ENCODE measurements around the gene CBX7.

The CBX7 gene

DNA sequence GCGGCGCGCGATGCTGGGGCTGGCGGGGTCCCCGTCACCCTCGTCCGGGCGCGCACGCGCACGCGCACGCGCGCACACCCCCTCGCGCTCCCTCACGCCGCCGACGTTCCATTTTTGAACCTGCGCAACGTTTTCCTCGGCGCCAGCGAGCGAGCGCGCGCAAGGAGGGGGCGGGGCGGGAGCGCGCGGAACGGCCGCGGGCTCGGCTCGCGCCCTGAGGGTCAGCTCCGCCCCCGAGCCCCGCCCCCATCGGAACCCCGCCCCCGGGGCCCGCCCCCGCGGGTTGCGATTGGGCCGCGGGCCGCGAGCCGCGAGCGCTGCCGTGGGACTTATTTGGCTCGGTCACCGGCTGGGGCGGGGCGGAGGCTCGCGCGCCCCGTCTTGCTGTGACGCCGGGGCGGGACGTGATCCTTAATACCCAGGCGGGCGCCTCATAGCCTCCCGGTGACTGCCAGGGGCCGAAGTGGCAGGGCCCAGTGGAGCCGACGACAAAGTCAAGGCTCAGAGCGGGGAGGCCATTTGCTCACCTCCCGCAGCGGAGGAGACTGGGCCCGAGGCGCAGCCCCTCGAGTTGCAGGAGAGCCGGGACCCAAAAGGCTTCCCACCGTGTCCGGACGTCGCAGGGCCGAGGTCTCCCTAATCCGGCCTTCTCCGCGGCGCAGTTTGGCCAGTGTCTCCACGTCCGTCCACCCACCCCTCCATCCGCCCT, at the start of gene CBX7:
Gene CBX7 (minus strand): TSS at position 170 of the 709 bp plus-strand sequence. CDS start 236 bp downstream, outside the sequence.
- DNase-seq = peak; percentile 90

DNA sequence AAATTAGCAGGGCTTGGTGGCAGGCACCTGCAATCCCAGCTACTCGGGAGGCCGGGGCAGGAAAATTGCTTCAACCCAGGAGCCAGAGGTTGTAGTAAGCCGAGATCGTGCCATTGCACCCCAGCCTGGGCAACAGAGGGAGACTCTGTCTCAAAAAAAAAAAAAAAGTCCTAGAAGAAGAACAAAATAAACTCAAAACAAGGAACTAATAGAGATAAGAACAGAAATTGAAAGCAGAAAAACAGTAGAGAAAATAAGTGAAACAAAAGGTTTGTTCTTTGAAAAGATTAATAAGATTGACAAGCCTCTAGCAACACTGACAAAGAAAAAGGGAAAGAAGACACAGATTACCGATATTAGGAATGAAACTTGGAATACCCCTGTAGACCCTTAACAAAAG, 45.1 kb upstream of the CBX7 start:
- DNase-seq = no peak

DNA sequence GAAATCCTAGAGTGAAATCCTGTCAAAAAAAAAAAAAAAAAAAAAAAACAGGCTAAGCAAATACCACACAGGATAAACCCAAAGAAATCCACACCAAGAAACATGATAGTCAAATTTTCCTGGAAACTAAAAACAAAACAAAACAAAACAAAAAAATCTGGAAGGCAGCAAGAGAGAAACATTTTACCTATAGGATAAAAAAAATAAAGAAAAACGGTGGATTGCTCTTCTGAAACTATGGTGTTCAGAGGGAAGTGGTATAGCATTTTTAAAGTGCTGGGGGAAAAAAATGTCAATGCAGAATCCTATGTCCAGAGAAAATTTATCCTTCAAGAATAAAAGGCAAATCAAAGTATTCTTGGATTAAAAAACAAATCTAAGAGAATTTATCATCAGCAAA, 41.6 kb upstream of the CBX7 start:
- DNase-seq = no peak

DNA sequence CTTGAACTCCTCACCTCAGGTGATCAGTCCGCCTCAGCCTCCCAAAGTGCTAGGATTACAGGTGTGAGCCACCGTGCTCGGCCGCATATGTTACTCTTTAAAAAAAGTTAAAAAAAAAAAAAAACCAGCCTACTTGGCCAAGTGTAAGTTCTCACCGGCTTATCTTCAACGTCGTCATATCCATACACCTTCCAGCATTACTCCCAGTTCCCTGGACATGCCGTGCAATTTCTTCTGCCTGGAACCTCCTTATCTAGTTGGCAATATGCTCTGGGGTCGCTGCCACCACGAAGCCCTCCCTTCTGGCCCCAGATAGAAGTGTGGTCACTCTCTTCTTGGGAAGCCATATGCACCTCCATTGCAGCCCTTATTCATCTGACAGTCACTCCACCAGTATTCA, 36.3 kb upstream of the CBX7 start:
- DNase-seq = no peak

GRCh38 chr22:39185601-39186012, 33.1 kb upstream of the CBX7 start:
- DNase-seq = no peak

DNA sequence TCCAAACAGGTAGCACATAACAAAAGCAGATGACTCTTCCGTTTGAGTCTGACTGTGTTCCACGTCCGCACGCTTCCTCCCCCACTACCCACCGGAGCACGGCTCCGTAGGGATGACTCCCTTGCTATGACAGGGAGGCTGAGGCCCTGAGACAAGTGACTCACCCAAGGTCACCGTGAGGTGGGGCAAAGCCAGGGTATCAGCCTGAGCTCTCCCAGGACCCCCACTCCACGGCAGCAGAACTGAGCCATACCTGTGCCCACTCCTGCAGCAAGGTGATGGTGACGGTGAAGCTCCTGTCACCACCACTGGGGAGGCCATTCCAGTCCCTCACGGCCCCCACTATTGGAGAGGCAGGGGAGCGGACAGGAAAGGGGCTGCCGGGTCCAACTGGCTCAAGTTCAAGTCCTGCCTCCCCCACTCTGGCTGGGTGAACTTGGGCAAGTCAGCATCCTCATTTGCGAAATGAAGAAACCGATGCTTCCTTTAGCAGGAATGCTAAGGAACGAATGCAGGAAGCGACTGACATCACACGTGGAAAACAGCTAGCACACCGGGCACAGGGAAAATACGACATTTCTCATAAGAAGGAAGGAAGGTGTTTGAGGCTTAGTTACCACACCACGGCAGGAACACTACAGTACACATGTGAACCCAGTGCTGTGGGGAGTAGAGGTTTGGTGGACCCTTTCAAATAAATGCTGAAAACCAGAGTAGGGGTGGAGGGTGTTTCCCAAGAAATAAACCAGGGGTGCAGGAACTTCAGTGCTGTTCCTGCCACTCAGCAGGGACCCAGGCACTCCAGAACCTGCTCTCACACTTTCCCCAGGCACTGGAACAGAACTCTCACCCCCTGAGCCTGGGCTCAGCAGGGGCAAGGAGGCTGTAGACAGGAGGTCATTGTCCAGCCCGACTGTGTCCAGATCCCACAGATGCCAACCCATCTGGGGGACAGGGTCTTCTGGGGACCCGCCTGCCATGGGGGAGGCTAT, 32.4 kb upstream of the CBX7 start:
- no peak for DNase-seq

DNA sequence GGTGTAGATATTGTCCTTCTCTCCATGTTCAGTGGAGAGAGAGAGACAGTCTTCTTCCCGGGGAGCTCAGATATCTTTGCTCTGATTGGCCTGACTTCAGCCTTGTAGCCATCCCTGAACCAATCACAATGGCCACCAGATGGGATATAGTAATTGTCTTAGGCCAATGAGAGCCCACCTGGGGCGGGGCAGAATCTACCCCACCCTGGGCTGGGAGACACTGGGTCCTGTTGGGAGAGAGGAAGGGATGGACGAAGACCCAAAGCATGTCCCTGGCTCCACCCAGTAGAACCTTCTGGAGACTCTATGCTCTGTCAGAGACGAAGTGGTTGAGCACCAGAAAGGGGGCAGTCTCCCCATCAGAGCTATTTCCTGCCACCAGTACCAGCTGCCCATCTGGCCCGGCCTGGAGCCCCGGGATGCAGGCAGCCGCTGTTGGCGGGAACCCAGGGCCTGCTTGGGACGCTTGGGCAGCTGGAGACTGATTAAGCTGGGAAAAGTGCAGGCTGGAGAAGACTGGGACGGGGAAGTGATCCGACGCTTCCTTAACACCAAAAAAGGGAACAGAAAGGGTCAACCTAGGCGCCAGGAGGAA, 31.6 kb upstream of the CBX7 start:
- no peak for DNase-seq

DNA sequence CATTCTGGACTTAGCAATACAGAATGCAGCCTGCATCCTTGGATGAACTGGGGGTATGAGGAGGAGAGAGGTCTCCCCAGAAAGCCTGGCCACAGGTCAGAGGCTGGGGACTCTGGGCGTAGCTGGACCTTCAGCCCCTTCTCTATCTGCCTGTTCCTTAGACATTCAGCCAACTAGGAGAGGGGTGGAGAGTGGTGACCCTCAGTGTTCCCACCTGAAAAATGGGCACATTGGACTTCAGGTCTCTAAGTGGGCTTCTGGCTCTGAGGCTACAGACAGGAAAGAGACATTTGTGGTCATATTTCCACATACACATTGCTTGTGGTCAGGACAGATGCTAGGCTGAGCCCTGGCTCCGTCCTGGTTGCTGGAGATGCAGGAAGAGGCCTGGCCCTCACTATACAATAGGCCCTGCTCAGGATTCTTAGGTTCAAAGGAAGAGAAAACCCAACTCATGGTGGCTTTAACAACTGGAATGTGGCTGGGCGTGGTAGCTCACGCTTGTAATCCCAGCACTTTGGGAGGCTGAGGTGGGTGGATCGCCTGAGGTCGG, 30.1 kb upstream of the CBX7 start:
- no peak for DNase-seq

GRCh38 chr22:39181778-39182177, 29.3 kb upstream of the CBX7 start:
- no peak for DNase-seq

DNA sequence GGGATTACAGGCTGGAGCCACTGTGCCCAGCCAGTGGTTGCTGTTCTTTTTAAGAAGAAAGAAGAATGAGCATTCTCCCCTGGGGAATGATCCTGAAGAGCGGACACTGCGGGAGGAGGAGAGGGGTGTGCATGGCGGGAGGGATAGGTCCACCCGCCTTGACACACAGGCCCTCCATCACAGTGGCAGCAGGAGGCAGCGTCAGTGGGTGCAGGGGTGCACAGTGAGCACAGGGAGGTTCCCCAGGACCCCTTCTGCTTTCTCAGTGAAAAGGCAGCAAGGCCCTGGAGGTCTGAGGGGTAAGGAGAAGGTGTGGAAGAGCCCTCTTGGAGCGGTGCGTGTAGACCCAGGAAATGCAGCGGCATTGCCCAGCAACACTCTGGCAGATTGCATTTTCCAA, 28.9 kb upstream of the CBX7 start:
- no peak for DNase-seq

GRCh38 chr22:39179841-39180335, 27.4 kb upstream of the CBX7 start:
- peak; percentile 47 for DNase-seq

GRCh38 chr22:39179401-39179827, 26.9 kb upstream of the CBX7 start:
- no peak for DNase-seq

- no peak for DNase-seq
Measured at GRCh38 chr22:39178206-39179111, 26.0 kb upstream of the CBX7 start.

GRCh38 chr22:39177791-39178190, 25.3 kb upstream of the CBX7 start:
- DNase-seq = no peak

GRCh38 chr22:39177456-39177775, 24.9 kb upstream of the CBX7 start:
- DNase-seq = no peak

- no peak for DNase-seq
Measured at GRCh38 chr22:39176714-39177455, 24.4 kb upstream of the CBX7 start.

GRCh38 chr22:39176143-39176713, 23.7 kb upstream of the CBX7 start:
- DNase-seq = no peak

- DNase-seq = no peak
Measured at GRCh38 chr22:39175353-39176142, 23.1 kb upstream of the CBX7 start.

DNA sequence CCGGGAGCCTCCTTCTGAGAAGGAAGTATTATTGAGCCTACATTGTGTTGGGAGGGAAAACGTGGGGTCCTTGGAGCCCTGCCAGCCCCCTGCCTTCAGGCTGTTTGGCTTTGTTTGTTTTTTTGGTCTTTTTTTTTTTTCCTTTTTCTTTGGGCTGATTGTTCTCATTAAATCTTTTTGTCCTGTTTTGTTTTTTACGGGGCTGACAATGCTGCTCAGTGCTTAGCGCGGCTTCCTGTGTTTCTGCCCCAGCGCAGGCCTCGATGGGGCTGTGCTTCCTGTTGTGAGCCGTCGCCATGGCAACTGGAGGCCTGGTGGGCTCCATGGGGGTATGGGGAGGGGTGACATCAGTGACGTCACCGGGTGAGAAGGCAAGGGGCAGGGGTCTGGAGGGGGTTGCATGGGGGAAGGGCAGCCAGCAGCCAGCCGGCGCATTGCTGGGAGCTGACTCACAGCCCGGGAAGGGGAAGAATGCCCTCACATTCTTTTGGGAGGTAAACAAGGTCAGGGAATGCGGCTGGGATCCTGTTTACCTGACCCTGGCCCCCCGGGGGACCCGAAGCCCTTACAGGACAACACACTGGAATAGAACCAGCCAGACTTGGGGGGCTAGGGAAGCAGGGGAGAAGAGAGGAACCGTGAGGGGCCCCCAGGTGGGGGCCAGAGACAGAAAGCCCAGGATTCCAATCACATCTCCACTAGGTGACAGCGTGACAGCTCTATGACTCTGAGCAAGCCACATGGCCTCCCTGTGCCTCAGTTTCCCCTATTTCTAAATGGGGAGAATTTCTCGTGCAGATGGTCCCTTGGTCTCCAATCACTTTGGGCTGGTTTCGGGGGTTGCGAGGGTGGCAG, 22.2 kb upstream of the CBX7 start:
- DNase-seq = peak; percentile 77
